Naive thymus-derived CD4-positive, alpha-beta T cell (primary cell): ENCODE results near the gene DDR1. TPM values are rescaled to one million over a fixed set of nuclear protein-coding genes. Genes with fewer than 3 reads are reported as not detected.
"Not testable (repeated sequence)": the region's sequence is repeated elsewhere in the genome, so short reads cannot be mapped to it uniquely, and the experiment has no call there.

ENCODE experiments used
- ATAC-seq: fragments of 150-1000 bp; cut with Tn5 transposase; 2 replicates; pipeline ENCODE4 v1.10.0; 2021; ENCODE audit warnings: mild to moderate bottlenecking, moderate library complexity
- CTCF ChIA-PET: fragments of 350-600 bp; sonication (Branson Sonifier 250); formaldehyde crosslinking; loops from one replicate; lab custom pipeline; 2021; ENCODE audit warnings: antibody characterized with exemption; lab: Charles Lee
- POLR2A ChIA-PET: fragments of 350-600 bp; sonication (Branson Sonifier 250); formaldehyde crosslinking; loops from one replicate; lab custom pipeline; 2021; ENCODE audit warnings: antibody characterized with exemption, inconsistent platforms; lab: Charles Lee
- DNase-seq, 9 donors: peaks; one replicate each; pipeline versions ENCODE4 v3.0.0 to v3.0.0-alpha.2; 2020 to 2022; ENCODE audit warnings: mixed read lengths in 1 of 9
- H3K27ac ChIP-seq: one replicate; pipeline ENCODE4 v1.7.0; 2013; ENCODE audit warnings: mild to moderate bottlenecking, low read depth, low read length, moderate library complexity
- H3K27me3 ChIP-seq, 2 donors: one replicate each; pipeline ENCODE4 v1.7.0; 2013; ENCODE audit warnings: low read length in 2 of 2, mild to moderate bottlenecking in 2 of 2, moderate library complexity in 2 of 2; ENCODE audit not compliant: control insufficient read depth in 2 of 2, insufficient read depth in 2 of 2
- H3K36me3 ChIP-seq, 3 experiments: 1 replicate in 2 of 3; 2 replicates in 1 of 3; pipeline ENCODE4 v1.7.0; 2013; ENCODE audit warnings: low read length in 3 of 3, mild to moderate bottlenecking in 3 of 3, moderate library complexity in 1 of 3; ENCODE audit not compliant: insufficient read depth in 3 of 3, control insufficient read depth in 2 of 3
- H3K4me1 ChIP-seq, 2 donors: one replicate each; pipeline ENCODE4 v1.7.0; 2013; ENCODE audit warnings: low read length in 2 of 2, mild to moderate bottlenecking in 2 of 2, moderate library complexity in 1 of 2; ENCODE audit not compliant: control insufficient read depth in 2 of 2, insufficient read depth in 2 of 2
- H3K4me3 ChIP-seq: 2 replicates; pipeline ENCODE4 v1.7.0; 2013; ENCODE audit warnings: mild to moderate bottlenecking, low read length
- H3K9me3 ChIP-seq, 3 experiments: 1 replicate in 2 of 3; 2 replicates in 1 of 3; pipeline ENCODE4 v1.7.0; 2013; ENCODE audit warnings: low read length in 3 of 3; ENCODE audit not compliant: control insufficient read depth in 2 of 3
- H3K27ac Mint-ChIP-seq, 9 donors: one replicate each; pipeline ENCODE4 v1.8.0; 2020 to 2022; ENCODE audit warnings: mixed read lengths in 9 of 9, mild to moderate bottlenecking in 8 of 9, moderate library complexity in 5 of 9, inconsistent platforms in 2 of 9
- H3K27me3 Mint-ChIP-seq, 5 donors: one replicate each; pipeline ENCODE4 v1.8.0; 2021 to 2022; ENCODE audit warnings: mixed read lengths in 5 of 5, mild to moderate bottlenecking in 1 of 5
- H3K36me3 Mint-ChIP-seq, 5 donors: one replicate each; pipeline ENCODE4 v1.8.0; 2020 to 2022; ENCODE audit warnings: mixed read lengths in 5 of 5, mild to moderate bottlenecking in 3 of 5, inconsistent platforms in 1 of 5
- H3K4me1 Mint-ChIP-seq, 7 donors: one replicate each; pipeline ENCODE4 v1.8.0; 2020 to 2022; ENCODE audit warnings: mixed read lengths in 7 of 7, mild to moderate bottlenecking in 3 of 7, inconsistent platforms in 1 of 7
- H3K4me3 Mint-ChIP-seq, 10 donors: one replicate each; pipeline ENCODE4 v1.8.0; 2020 to 2022; ENCODE audit warnings: mild to moderate bottlenecking in 10 of 10, mixed read lengths in 10 of 10, moderate library complexity in 6 of 10, inconsistent platforms in 2 of 10
- H3K9me3 Mint-ChIP-seq, 11 donors: one replicate each; pipeline ENCODE4 v1.8.0; 2020 to 2022; ENCODE audit warnings: mixed read lengths in 11 of 11, mild to moderate bottlenecking in 4 of 11, inconsistent platforms in 1 of 11, moderate library complexity in 1 of 11
- intact Hi-C, 2 donors: fragments of 100-400 bp; cut with micrococcal nuclease; formaldehyde crosslinking; loops; one replicate each; pipeline ENCODE4 v1.15.1; 2023
- polyA plus RNA-seq, 2 donors: library from polyadenylated mRNA; unstranded; fragments of 300-500 nt; fragmentation: Illumina TruSeq; gene quantifications; one replicate each; pipeline ENCODE4 v1.2.3, GENCODE V29; 2021
- total RNA-seq, 6 experiments: library from RNA in 5 of 6; stranded (reverse) in 5 of 6; gene quantifications; 1 replicate in 5 of 6; 2 replicates in 1 of 6; pipeline ENCODE4 v1.2.3 and lab custom pipeline; 2021 to 2026

The DDR1 gene
- total and polyA plus RNA-seq, 7 experiments from 2014 or later: 1.8 to 23.8 (median 17.3) TPM

DNA sequence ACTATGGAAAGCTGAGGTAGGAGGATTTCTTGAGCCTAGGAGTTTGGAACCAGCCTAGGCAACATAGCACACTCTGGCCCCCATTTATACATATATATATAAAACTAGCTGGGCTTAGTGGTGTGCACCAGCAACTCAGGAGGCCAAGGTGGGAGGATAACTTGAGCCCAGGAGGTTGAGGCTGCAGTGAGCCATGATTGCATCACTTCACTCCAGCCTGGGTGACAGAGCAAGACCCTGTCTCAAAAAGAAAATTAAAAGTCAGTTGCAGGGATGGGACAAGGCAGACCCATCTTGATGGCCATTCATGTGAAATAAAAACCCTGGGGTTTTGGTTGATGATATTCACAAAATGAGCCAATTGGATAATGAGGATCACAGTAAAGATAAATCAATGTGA is 17.1 kb downstream of the DDR1 start:
- Mint-ChIP-seq H3K27ac (no peak overlapping the region), H3K4me3 (no peak overlapping the region), H3K36me3 (peaks cover 0 to 16% (median 0%) of the 10 kb centered on the region in 5 donors), H3K9me3 (no peaks in the 10 kb centered on the region), H3K27me3 (no peaks in the 10 kb centered on the region), H3K4me1 (peaks cover 0 to 5% (median 0%) of the 10 kb centered on the region in 7 donors)
- ChIA-PET POLR2A (interaction anchor here (0.6 kb wide), 1 partner anchor 138 kb away, joined by 3 read pairs; no protein-coding TSS in a partner anchor), CTCF (interaction anchor here (0.7 kb wide), 1 partner anchor 60 kb away, joined by 3 read pairs; no protein-coding TSS in a partner anchor)
- Histone ChIP-seq H3K9me3 (no peaks in the 10 kb centered on the region), H3K4me1 (no peaks in the 10 kb centered on the region), H3K4me3 (no peak overlapping the region), H3K27ac (no peak overlapping the region), H3K36me3 (peaks cover 0 to 30% (median 7%) of the 10 kb centered on the region in 3 experiments), H3K27me3 (no peaks in the 10 kb centered on the region)
- intact Hi-C loops: no loop called here
- DNase-seq (no peak), ATAC-seq (no peak)

DNA sequence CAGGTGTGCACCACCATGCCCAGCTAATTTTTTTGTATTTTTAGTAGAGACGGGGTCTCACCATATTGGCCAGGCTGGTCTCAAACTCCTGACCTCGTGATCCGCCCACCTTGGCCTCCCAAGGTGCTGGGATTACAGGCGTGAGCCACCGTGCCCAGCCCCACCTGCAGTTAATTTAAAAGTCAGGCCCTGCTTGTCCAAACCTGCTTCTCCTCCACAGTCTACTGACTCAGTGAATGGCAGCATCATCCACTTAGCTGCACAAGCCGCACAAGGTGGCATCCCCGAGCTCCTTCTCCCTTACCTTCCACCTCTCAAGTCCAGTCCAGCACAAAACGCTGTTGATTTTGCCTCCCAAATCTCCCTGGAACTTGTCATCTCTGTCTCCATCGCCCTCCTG is 17.9 kb downstream of the DDR1 start:
- CTCF ChIA-PET, ATAC-seq, H3K4me3 Mint-ChIP-seq, intact Hi-C loops, DNase-seq, H3K4me1 Mint-ChIP-seq, H3K27me3 Mint-ChIP-seq, H3K9me3 ChIP-seq, H3K27ac ChIP-seq, H3K27me3 ChIP-seq, H3K9me3 Mint-ChIP-seq, H3K4me3 ChIP-seq, H3K4me1 ChIP-seq: not testable (repeated sequence)
- peak overlapping the region in 1 of 9 donors; percentile 29 for H3K27ac Mint-ChIP-seq
- POLR2A ChIA-PET: interaction anchor here (0.6 kb wide), 1 partner anchor 108 kb away, joined by 3 read pairs; no protein-coding TSS in a partner anchor
- H3K36me3 Mint-ChIP-seq: peaks cover 0 to 12% (median 0%) of the 10 kb centered on the region in 5 donors
- H3K36me3 ChIP-seq: peaks cover 0 to 25% (median 7%) of the 10 kb centered on the region in 3 experiments

DNA sequence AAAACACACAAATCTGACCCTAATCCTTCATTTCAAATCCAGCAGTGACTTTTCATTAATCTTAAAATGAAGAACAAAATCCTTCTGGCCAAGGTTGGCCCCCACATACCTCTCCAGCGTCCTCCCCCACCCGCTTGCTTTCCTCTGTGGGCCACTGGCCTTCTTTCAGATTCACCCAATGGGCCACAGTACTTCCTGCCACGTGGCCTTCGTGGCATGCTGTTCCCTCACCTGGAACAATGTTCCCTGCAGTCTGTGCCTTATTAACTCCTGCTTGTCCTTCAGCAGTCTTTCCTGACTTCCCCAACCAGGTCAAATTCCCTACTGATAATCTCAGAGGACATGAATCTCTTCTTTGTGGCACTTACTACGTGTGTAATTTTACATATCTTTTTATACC is 18.4 kb downstream of the DDR1 start:
- intact Hi-C loops: no loop called here
- ATAC-seq (no peak), DNase-seq (no peak)
- Histone ChIP-seq H3K36me3 (peaks cover 0 to 20% (median 5%) of the 10 kb centered on the region in 3 experiments), H3K27ac (no peak overlapping the region), H3K27me3 (no peaks in the 10 kb centered on the region), H3K4me1 (no peaks in the 10 kb centered on the region), H3K4me3 (no peak overlapping the region), H3K9me3 (no peaks in the 10 kb centered on the region)
- Mint-ChIP-seq H3K4me3 (no peak overlapping the region), H3K27ac (peak overlapping the region in 1 of 9 donors; percentile 29), H3K27me3 (no peaks in the 10 kb centered on the region), H3K9me3 (no peaks in the 10 kb centered on the region), H3K4me1 (peaks cover under 1 to 8% (median 5%) of the 10 kb centered on the region in 7 donors), H3K36me3 (peaks cover 0 to 12% (median 0%) of the 10 kb centered on the region in 5 donors)
- ChIA-PET POLR2A (interaction anchor here (0.6 kb wide), 1 partner anchor 108 kb away, joined by 3 read pairs; no protein-coding TSS in a partner anchor), CTCF (no interaction called here)

DNA sequence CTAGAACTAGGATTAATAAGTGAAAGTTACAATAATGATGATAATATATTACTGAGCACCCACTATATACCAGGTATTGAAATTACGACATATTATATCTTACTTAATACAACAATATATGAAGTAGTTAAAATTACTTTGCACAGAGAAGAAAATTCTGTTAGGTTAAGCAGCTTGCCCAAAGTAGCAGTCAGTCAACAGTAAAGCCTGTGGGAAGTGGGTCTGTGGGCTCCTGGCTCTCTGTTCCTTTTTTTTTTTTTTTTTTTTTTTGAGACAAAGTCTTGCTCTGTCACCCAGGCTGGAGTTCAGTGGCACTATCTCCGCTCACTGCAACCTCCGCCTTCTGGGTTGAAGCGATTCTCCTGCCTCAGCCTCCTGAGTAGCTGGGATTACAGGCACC is 18.9 kb downstream of the DDR1 start:
- Histone ChIP-seq H3K4me3 (no peak overlapping the region), H3K36me3 (peaks cover 0 to 15% (median 1%) of the 10 kb centered on the region in 3 experiments), H3K9me3 (no peaks in the 10 kb centered on the region), H3K4me1 (no peaks in the 10 kb centered on the region), H3K27me3 (no peaks in the 10 kb centered on the region), H3K27ac (no peak overlapping the region)
- ATAC-seq: no peak
- Mint-ChIP-seq H3K27me3 (no peaks in the 10 kb centered on the region), H3K36me3 (peaks cover 0 to 7% (median 0%) of the 10 kb centered on the region in 5 donors), H3K4me3 (no peak overlapping the region), H3K4me1 (peaks cover 6 to 11% (median 10%) of the 10 kb centered on the region in 7 donors), H3K27ac (no peak overlapping the region), H3K9me3 (no peaks in the 10 kb centered on the region)
- intact Hi-C loops: no loop called here
- no peak for DNase-seq
- POLR2A ChIA-PET: interaction anchor here (1.3 kb wide), 1 partner anchor 10 kb away, joined by 4 read pairs; the partner anchor contains the start of gene VARS2
- CTCF ChIA-PET: interaction anchor here (1.1 kb wide), 1 partner anchor 10 kb away, joined by 3 read pairs; no protein-coding TSS in a partner anchor

DNA sequence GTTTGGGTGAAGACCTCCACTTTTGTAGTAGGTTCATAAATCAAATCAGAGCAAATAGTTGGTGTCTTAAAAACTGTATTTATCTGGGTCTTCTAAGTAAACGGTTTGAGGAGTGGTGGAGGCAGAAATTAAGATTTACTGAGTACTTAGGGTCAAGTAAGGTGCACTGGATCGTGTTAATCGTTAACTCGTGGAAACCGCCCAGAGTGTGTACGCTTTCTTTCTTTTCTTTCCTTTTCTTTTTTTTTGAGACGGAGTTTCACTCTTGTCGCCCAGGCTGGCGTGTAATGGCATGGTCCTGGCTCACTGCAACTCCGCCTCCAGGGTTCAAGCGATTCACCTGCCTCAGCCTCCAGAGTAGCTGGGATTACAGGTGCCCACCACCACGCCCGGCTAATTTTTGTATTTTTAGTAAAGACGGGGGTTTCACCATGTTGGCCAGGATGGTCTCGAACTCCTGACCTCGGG is 23.0 kb downstream of the DDR1 start:
- CTCF ChIA-PET: interaction anchor here (0.9 to 1.5 kb wide), 2 partner anchors 180 to 425 kb away, joined by 3 to 4 read pairs; no protein-coding TSS in a partner anchor
- peaks cover 0 to 18% (median 10%) of the 10 kb centered on the region in 5 donors for H3K36me3 Mint-ChIP-seq
- intact Hi-C loops: loop anchor here in 1 of 2 donors (5.0 kb wide), 1 partner anchor 350 kb away; the partner anchor contains the start of genes GNL1 and PRR3

GRCh38 chr6:30907758-30908591 is 23.7 kb downstream of the DDR1 start, which contains the start of gene GTF2H4:
GTF2H4 (plus strand) TSS chr6:30908207.
- Histone ChIP-seq H3K4me1 (peaks cover 6 to 9% of the 10 kb centered on the region in 2 donors), H3K9me3 (no peaks in the 10 kb centered on the region), H3K27me3 (no peaks in the 10 kb centered on the region), H3K4me3 (peak within 1 kb of the TSS; percentile 90), H3K27ac (peak within 1 kb of the TSS; percentile 78), H3K36me3 (peaks cover 0 to 15% (median 0%) of the 10 kb centered on the region in 3 experiments)
- H3K27ac Mint-ChIP-seq: peak within 1 kb of the TSS; percentile 72 to 95 (median 82)
- CTCF ChIA-PET: interaction anchor here (0.7 to 1.5 kb wide), 3 partner anchors 41 to 426 kb away, joined by 3 to 4 read pairs (median 4); no protein-coding TSS in a partner anchor
- POLR2A ChIA-PET: interaction anchor here (0.6 to 0.7 kb wide), 4 partner anchors 186 to 383 kb away, joined by 3 read pairs; no protein-coding TSS in a partner anchor
- H3K9me3 Mint-ChIP-seq: no peaks in the 10 kb centered on the region
- H3K36me3 Mint-ChIP-seq: peaks cover 0 to 20% (median 10%) of the 10 kb centered on the region in 5 donors
- peak within 1 kb of the TSS; percentile 95 to 100 (median 99) for H3K4me3 Mint-ChIP-seq
- DNase-seq (peak; percentile 77 to 96 (median 89)), ATAC-seq (peak; percentile 99)
- H3K27me3 Mint-ChIP-seq: no peaks in the 10 kb centered on the region
- intact Hi-C loops: loop anchor here (1.0 to 5.0 kb wide), 6 partner anchors 47 to 351 kb away; partner anchors contain the start of genes MRPS18B (in 2 of the 2), PPP1R10 (in 2 of the 2), GNL1 (in 1 of the 2) and MDC1 (in 1 of the 2)
- peaks cover 15 to 34% (median 22%) of the 10 kb centered on the region in 7 donors for H3K4me1 Mint-ChIP-seq

More for the DNA sequence above, 23.0 kb downstream of the DDR1 start:
- not testable (repeated sequence) for ATAC-seq, H3K27me3 ChIP-seq, H3K27me3 Mint-ChIP-seq, H3K9me3 ChIP-seq, H3K9me3 Mint-ChIP-seq, H3K4me1 ChIP-seq, DNase-seq
- Mint-ChIP-seq H3K4me3 (peak overlapping the region; percentile 95 to 100 (median 99)), H3K27ac (peak overlapping the region in 6 of 9 donors; percentile 20 to 95 (median 81)), H3K4me1 (peaks cover 15 to 29% (median 24%) of the 10 kb centered on the region in 7 donors)
- POLR2A ChIA-PET: interaction anchor here (0.6 to 1.0 kb wide), 6 partner anchors 8 to 1005 kb away, joined by 3 to 4 read pairs (median 4); partner anchors contain the start of gene MDC1
- Histone ChIP-seq H3K36me3 (peaks cover 0 to 15% (median 0%) of the 10 kb centered on the region in 3 experiments), H3K27ac (peak overlapping the region; percentile 54), H3K4me3 (peak overlapping the region; percentile 90)
